HCT116 (cell line): ENCODE results near the gene RTTN. TPM values are rescaled to one million over a fixed set of nuclear protein-coding genes. Genes with fewer than 3 reads are reported as not detected.

Experiments used
- ATAC-seq: fragments of 200-7000 bp; cut with Tn5 transposase; 2 replicates; pipeline ENCODE4 v1.9.1; 2020; ENCODE audit warnings: mild to moderate bottlenecking, moderate library complexity
- BruUV-seq: library from RNA; stranded (reverse); fragments of 400-500 nt; replicated peaks from 2 replicates; lab custom pipeline; 2021; lab: Mats Ljungman, UMichigan
- CTCF ChIA-PET: fragments of 300-600 bp; sonication (Branson Sonifier 250); formaldehyde crosslinking; loops from one replicate; lab custom pipeline; 2021; ENCODE audit warnings: antibody characterized with exemption; lab: Charles Lee
- POLR2A ChIA-PET: fragments of 300-600, 350-600 bp; sonication (Branson Sonifier 250); formaldehyde crosslinking; loops from one replicate; lab custom pipeline; 2021; ENCODE audit warnings: antibody characterized with exemption; lab: Charles Lee
- RAD21 ChIA-PET, 2 experiments: fragments of 300-600 bp; sonication (Branson Sonifier 250); formaldehyde crosslinking; loops; one replicate each; lab custom pipeline; 2023; ENCODE audit warnings: low total read pairs in 2 of 2; ENCODE audit not compliant: uncharacterized antibody in 2 of 2, unreplicated experiment in 2 of 2, low non-redundant PET in 1 of 2; lab: Charles Lee
- DNase-seq: peaks from one replicate; pipeline ENCODE4 v3.0.0-alpha.2; 2010; ENCODE audit warnings: low read depth, low spot score
- H2AFZ ChIP-seq: fragments of 200-600 bp; shearing (Covaris generic), sonication (generic); 2 replicates; pipeline ENCODE4 v1.6.1; 2017; ENCODE audit warnings: low read depth, mixed run types, mixed read lengths, antibody characterized with exemption, low read length; ENCODE audit not compliant: poor library complexity, severe bottlenecking
- H3K27ac ChIP-seq: 2 replicates; pipeline ENCODE4 v1.5.1; 2012; ENCODE audit warnings: low read depth, low read length
- H3K27me3 ChIP-seq: fragments of 200-600 bp; sonication (generic); 2 replicates; pipeline ENCODE4 v1.6.1; 2016; ENCODE audit warnings: mixed run types, low read length, mixed read lengths; ENCODE audit not compliant: insufficient read depth
- H3K36me3 ChIP-seq, 2 experiments: fragments of 200-500 bp in 1 of 2; fragments of 200-600 bp in 1 of 2; sonication (Bioruptor generic) in 1 of 2; sonication (generic) in 1 of 2; 2 replicates each; pipeline versions ENCODE4 v1.5.1 to v1.6.1; 2014 to 2016; ENCODE audit warnings: low read length in 2 of 2, inconsistent platforms in 1 of 2, mixed read lengths in 1 of 2, mixed run types in 1 of 2; ENCODE audit not compliant: insufficient read depth in 2 of 2, control insufficient read depth in 1 of 2
- H3K4me1 ChIP-seq, 2 experiments: fragments of 200-600 bp in 1 of 2; sonication (generic) in 1 of 2; 2 replicates each; pipeline versions ENCODE4 v1.5.1 to v1.6.1; 2012 to 2017; ENCODE audit warnings: low read length in 2 of 2, inconsistent platforms in 1 of 2, mild to moderate bottlenecking in 1 of 2, mixed read lengths in 1 of 2, mixed run types in 1 of 2, moderate library complexity in 1 of 2; ENCODE audit not compliant: insufficient read depth in 2 of 2, control insufficient read depth in 1 of 2
- H3K4me2 ChIP-seq: fragments of 200-600 bp; sonication (generic); 2 replicates; pipeline ENCODE4 v1.6.1; 2017; ENCODE audit warnings: mixed run types, low read length, mixed read lengths
- H3K4me3 ChIP-seq, 2 experiments: fragments of 200-600 bp in 1 of 2; sonication (generic) in 1 of 2; replicated peaks in 1 of 2; 2 replicates each; pipeline ENCODE4 v1.5.1; 2011 to 2016; ENCODE audit warnings: low read length in 2 of 2, control low read depth in 1 of 2, low read depth in 1 of 2, mild to moderate bottlenecking in 1 of 2, mixed read lengths in 1 of 2, mixed run types in 1 of 2
- H3K79me2 ChIP-seq: fragments of 200-600 bp; sonication (generic); 2 replicates; pipeline ENCODE4 v1.6.1; 2017; ENCODE audit warnings: mild to moderate bottlenecking, mixed run types, low read length, moderate library complexity, mixed read lengths; ENCODE audit not compliant: insufficient read depth
- H3K9ac ChIP-seq: fragments of 200-600 bp; sonication (generic); 2 replicates; pipeline ENCODE4 v1.6.1; 2016; ENCODE audit warnings: low read length, mixed read lengths
- H3K9me2 ChIP-seq: fragments of 200-600 bp; sonication (generic), shearing (Covaris generic); 2 replicates; pipeline ENCODE4 v1.6.1; 2017; ENCODE audit warnings: mixed run types, mild to moderate bottlenecking, moderate library complexity; ENCODE audit not compliant: insufficient read depth
- H3K9me3 ChIP-seq, 2 experiments: fragments of 200-500 bp in 1 of 2; fragments of 200-600 bp in 1 of 2; sonication (Bioruptor generic) in 1 of 2; sonication (generic) in 1 of 2; 2 replicates each; pipeline ENCODE4 v1.6.1; 2014 to 2017; ENCODE audit warnings: low read length in 2 of 2, mixed read lengths in 2 of 2, inconsistent platforms in 1 of 2, low read depth in 1 of 2, mild to moderate bottlenecking in 1 of 2, mixed run types in 1 of 2, moderate library complexity in 1 of 2; ENCODE audit not compliant: control insufficient read depth in 1 of 2, insufficient read depth in 1 of 2
- H4K20me1 ChIP-seq: fragments of 200-600 bp; sonication (generic), shearing (Covaris generic); 2 replicates; pipeline ENCODE4 v1.6.1; 2017; ENCODE audit warnings: mixed run types, mild to moderate bottlenecking, moderate library complexity; ENCODE audit not compliant: insufficient read depth
- ATF3 ChIP-seq: IDR thresholded peaks from 2 replicates; pipeline ENCODE4 v1.6.1; 2012
- CTCF ChIP-seq, 3 experiments: fragments of 200-600 bp in 1 of 3; sonication (generic) in 1 of 3; IDR thresholded peaks in 2 of 3; conservative IDR thresholded peaks in 1 of 3; 2 replicates each; pipeline ENCODE4 v1.5.1; 2012 to 2017; ENCODE audit warnings: low read depth in 2 of 3, low read length in 2 of 3, antibody characterized with exemption in 1 of 3, borderline replicate concordance in 1 of 3, control low read depth in 1 of 3, mild to moderate bottlenecking in 1 of 3, mixed read lengths in 1 of 3, mixed run types in 1 of 3, moderate library complexity in 1 of 3; ENCODE audit not compliant: insufficient read depth in 1 of 3
- EGR1 ChIP-seq: IDR thresholded peaks from 2 replicates; pipeline ENCODE4 v1.6.1; 2012; ENCODE audit warnings: low read depth
- ELF1 ChIP-seq: IDR thresholded peaks from 2 replicates; pipeline ENCODE4 v1.6.1; 2012; ENCODE audit warnings: low read depth, borderline replicate concordance
- EZH2phosphoT487 ChIP-seq: fragments of 200-600 bp; IDR thresholded peaks from 2 replicates; pipeline ENCODE4 v1.6.1; 2018; ENCODE audit warnings: antibody characterized with exemption, borderline replicate concordance
- FOSL1 ChIP-seq: IDR thresholded peaks from 2 replicates; pipeline ENCODE4 v1.6.1; 2012; ENCODE audit warnings: low read depth
- JUND ChIP-seq: IDR thresholded peaks from 2 replicates; pipeline ENCODE4 v1.6.1; 2012
- MAX ChIP-seq: IDR thresholded peaks from 2 replicates; pipeline ENCODE4 v1.6.1; 2012
- POLR2AphosphoS5 ChIP-seq: IDR thresholded peaks from 2 replicates; pipeline ENCODE4 v1.6.1; 2011; ENCODE audit warnings: mild to moderate bottlenecking, low read depth, low read length, moderate library complexity
- RAD21 ChIP-seq: IDR thresholded peaks from 2 replicates; pipeline ENCODE4 v1.6.1; 2012; ENCODE audit warnings: low read depth, mild to moderate bottlenecking
- SIN3A ChIP-seq: IDR thresholded peaks from 2 replicates; pipeline ENCODE4 v1.6.1; 2012; ENCODE audit warnings: low read depth
- SP1 ChIP-seq: IDR thresholded peaks from 2 replicates; pipeline ENCODE4 v1.6.1; 2012; ENCODE audit warnings: low read depth
- SRF ChIP-seq: IDR thresholded peaks from 2 replicates; pipeline ENCODE4 v1.6.1; 2012; ENCODE audit warnings: low read depth
- YY1 ChIP-seq: IDR thresholded peaks from 2 replicates; pipeline ENCODE4 v1.6.1; 2011; ENCODE audit warnings: low read length, low read depth, moderate library complexity, mild to moderate bottlenecking; ENCODE audit not compliant: insufficient replicate concordance; ENCODE audit errors: extremely low read depth
- ZBTB33 ChIP-seq: IDR thresholded peaks from 2 replicates; pipeline ENCODE4 v1.6.1; 2011; ENCODE audit warnings: mild to moderate bottlenecking, low read length, moderate library complexity; ENCODE audit not compliant: insufficient replicate concordance; ENCODE audit errors: extremely low read depth
- ZFX ChIP-seq: fragments of 450-650 bp; IDR thresholded peaks from 2 replicates; pipeline ENCODE4 v1.6.1; 2017
- ZNF274 ChIP-seq: fragments of 200-500 bp; sonication (Bioruptor generic); IDR thresholded peaks from 2 replicates; pipeline ENCODE4 v1.6.1; 2014; ENCODE audit warnings: mild to moderate bottlenecking, low read depth, low read length, inconsistent platforms
- intact Hi-C: fragments of 100-400 bp; cut with micrococcal nuclease; formaldehyde crosslinking; loops from 2 replicates; pipeline ENCODE4 v1.10.0; 2022
- total RNA-seq: library from RNA; stranded (reverse); gene quantifications from one replicate; pipeline ENCODE4 v1.2.1, GENCODE V29; 2021; ENCODE audit not compliant: unreplicated experiment

Gene RTTN
- total RNA-seq, 1 experiment from 2014 or later, result 41.2 TPM

DNA sequence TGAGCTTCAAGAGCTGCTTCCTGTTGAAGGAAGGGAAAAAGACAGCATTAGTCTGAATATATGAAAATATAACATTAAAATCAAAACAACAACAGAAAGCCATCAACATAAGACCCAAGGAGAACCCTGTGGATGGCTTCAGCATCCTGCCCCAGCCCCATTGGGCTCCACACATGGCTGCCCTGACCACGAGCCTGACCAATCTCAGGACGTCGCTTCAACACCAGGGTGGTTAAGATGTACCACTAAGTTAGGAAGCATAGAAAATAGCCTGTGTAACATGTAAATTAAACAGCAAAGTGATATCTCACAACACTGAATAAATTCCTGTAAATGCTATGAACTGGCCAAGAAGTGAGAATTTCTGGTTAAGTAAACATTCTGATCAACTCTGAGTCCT is 180.7 kb downstream of the RTTN start:
- H3K27me3 ChIP-seq, result no peaks in the 10 kb centered on the region
- ATAC-seq (no peak), DNase-seq (no peak)
- RAD21 ChIA-PET, result no interaction called here
- H3K36me3 ChIP-seq, result peaks cover 6 to 7% of the 10 kb centered on the region in 2 experiments
- no peak overlapping the region for H3K4me2 ChIP-seq
- H3K9ac ChIP-seq, result no peak overlapping the region
- H3K9me2 ChIP-seq, result no peaks in the 10 kb centered on the region
- BruUV-seq, result no TSS peak
- POLR2A ChIA-PET, result no interaction called here
- intact Hi-C loops, result no loop called here
- no peaks in the 10 kb centered on the region for H3K4me1 ChIP-seq
- H3K9me3 ChIP-seq, result no peaks in the 10 kb centered on the region
- H4K20me1 ChIP-seq, result no peaks in the 10 kb centered on the region
- TF ChIP-seq EZH2phosphoT487 (no peak), YY1 (no peak), RAD21 (no peak), ZNF274 (no peak), FOSL1 (no peak), JUND (no peak), EGR1 (no peak), SIN3A (no peak), CTCF (IDR thresholded peaks at IDR 0.05 in 2 of 3, conservative IDR thresholded peaks at IDR 0.05 in 1 of 3; ENCODE audit: borderline replicate concordance in 1 of 3, insufficient read depth in 1 of 3, low read depth in 2 of 3, low read length in 2 of 3) (no peak), ZBTB33 (no peak), POLR2AphosphoS5 (no peak), SRF (no peak), ELF1 (no peak), MAX (no peak), SP1 (no peak), ZFX (no peak), ATF3 (no peak)
- no peak overlapping the region for H3K27ac ChIP-seq
- H2AFZ ChIP-seq, result no peak overlapping the region
- CTCF ChIA-PET, result no interaction called here
- no peak overlapping the region for H3K4me3 ChIP-seq
- no peaks in the 10 kb centered on the region for H3K79me2 ChIP-seq
